Measurements from ENCODE around the gene LILRA2.
"Not testable (repeated sequence)": the region's sequence is repeated elsewhere in the genome, so short reads cannot be mapped to it uniquely, and the experiment has no call there.

LILRA2 gene

DNA sequence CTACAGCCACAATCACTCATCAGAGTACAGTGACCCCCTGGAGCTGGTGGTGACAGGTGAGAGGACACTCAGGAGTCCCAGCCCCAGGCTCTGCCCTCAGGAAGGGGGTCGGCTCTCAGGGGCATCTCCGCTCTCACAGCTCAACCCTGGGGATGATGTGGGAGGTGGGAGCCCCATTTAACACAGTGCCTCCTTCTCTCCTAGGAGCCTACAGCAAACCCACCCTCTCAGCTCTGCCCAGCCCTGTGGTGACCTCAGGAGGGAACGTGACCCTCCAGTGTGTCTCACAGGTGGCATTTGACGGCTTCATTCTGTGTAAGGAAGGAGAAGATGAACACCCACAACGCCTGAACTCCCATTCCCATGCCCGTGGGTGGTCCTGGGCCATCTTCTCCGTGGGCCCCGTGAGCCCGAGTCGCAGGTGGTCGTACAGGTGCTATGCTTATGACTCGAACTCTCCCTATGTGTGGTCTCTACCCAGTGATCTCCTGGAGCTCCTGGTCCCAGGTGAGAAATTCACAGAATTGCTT, 1.0 kb downstream of the LILRA2 start:
- DNase-seq (ENCODE audit: low spot score), result no peak
- TF ChIP-seq, protein P1, sequence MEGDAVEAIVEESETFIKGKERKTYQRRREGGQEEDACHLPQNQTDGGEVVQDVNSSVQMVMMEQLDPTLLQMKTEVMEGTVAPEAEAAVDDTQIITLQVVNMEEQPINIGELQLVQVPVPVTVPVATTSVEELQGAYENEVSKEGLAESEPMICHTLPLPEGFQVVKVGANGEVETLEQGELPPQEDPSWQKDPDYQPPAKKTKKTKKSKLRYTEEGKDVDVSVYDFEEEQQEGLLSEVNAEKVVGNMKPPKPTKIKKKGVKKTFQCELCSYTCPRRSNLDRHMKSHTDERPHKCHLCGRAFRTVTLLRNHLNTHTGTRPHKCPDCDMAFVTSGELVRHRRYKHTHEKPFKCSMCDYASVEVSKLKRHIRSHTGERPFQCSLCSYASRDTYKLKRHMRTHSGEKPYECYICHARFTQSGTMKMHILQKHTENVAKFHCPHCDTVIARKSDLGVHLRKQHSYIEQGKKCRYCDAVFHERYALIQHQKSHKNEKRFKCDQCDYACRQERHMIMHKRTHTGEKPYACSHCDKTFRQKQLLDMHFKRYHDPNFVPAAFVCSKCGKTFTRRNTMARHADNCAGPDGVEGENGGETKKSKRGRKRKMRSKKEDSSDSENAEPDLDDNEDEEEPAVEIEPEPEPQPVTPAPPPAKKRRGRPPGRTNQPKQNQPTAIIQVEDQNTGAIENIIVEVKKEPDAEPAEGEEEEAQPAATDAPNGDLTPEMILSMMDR (IDR thresholded peaks at IDR 0.05; ENCODE audit: extremely low read depth, insufficient read depth, missing control alignments), result no peak
- in situ Hi-C loops (cut with MboI; ENCODE audit: low pct_unique_long_range_greater_than_20kb, low sequenced_read_pairs, unreplicated experiment), result loop anchor here (5.0 kb wide), 1 partner anchor 277 kb away; no protein-coding TSS in a partner anchor

DNA sequence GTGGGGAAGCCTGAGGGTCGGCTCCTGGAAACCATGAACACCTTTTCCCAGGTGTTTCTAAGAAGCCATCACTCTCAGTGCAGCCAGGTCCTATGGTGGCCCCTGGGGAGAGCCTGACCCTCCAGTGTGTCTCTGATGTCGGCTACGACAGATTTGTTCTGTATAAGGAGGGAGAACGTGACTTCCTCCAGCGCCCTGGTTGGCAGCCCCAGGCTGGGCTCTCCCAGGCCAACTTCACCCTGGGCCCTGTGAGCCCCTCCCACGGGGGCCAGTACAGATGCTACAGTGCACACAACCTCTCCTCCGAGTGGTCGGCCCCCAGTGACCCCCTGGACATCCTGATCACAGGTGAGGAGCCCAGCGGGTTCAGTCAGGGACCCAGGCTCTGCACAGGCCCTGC, 1.6 kb downstream of the LILRA2 start:
- in situ Hi-C loops (cut with MboI; ENCODE audit: low pct_unique_long_range_greater_than_20kb, low sequenced_read_pairs, unreplicated experiment), result loop anchor here (5.0 kb wide), 1 partner anchor 278 kb away; no protein-coding TSS in a partner anchor

DNA sequence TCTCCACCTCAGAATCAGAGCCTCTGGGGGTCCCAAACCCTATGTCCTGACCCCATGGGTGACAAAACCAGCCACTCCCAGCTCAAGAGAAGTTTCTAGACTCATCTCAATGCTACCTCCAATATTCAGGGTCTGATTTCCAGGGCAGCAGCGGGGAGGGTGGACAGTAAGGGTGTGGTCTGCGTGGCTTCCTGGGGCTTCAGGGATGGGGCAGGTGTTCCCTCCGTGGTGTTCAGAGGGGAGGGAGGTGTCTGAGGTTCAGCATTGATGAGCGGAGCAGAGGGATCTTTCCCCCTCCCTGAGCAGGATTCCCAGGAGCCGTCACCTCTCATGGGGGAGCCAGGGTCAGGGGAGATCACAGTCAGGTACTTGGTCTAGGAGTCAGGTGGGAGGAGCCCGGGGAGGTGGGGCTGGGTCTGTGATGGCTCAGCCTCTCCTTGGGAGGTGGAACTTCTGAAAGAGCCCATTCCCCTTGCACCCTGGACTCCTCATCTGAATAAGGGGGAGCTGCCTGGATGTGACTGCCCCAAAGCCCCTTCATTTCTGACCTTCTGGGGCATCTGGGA, 2.9 kb downstream of the LILRA2 start:
- in situ Hi-C loops (cut with MboI; ENCODE audit: low pct_unique_long_range_greater_than_20kb, low sequenced_read_pairs, unreplicated experiment), result loop anchor here (5.0 kb wide), 1 partner anchor 279 kb away; no protein-coding TSS in a partner anchor
- TF ChIP-seq, protein P1 (IDR thresholded peaks at IDR 0.05; ENCODE audit: extremely low read depth, insufficient read depth, missing control alignments), result no peak
- DNase-seq (ENCODE audit: low spot score), result no peak

More for the DNA sequence above, 1.6 kb downstream of the LILRA2 start:
- DNase-seq (ENCODE audit: low spot score), result not testable (repeated sequence)

DNA sequence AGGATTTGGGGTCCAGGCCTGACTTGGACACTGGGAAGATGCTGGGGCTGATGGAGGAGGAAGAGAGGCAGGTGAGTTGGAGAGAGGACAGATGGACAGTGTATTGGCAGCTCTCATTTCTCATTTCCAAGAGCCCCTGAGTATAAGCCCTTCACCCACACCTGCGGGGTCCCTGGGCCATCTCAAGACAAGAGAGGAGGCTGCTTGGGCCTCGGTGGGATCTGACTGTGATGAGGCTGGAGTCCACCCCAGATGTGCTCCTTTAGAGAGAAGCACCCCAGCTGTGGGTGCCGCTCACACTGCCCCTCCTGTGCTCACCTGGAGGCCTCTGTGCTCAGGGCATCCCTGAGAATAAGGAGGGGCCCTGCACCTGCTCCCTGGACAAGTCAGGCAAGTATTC, 3.7 kb downstream of the LILRA2 start:
- TF ChIP-seq, protein P1 (IDR thresholded peaks at IDR 0.05; ENCODE audit: extremely low read depth, insufficient read depth, missing control alignments), result no peak
- DNase-seq (ENCODE audit: low spot score), result no peak
- in situ Hi-C loops (cut with MboI; ENCODE audit: low pct_unique_long_range_greater_than_20kb, low sequenced_read_pairs, unreplicated experiment), result loop anchor here (5.0 kb wide), 1 partner anchor 280 kb away; no protein-coding TSS in a partner anchor

DNA sequence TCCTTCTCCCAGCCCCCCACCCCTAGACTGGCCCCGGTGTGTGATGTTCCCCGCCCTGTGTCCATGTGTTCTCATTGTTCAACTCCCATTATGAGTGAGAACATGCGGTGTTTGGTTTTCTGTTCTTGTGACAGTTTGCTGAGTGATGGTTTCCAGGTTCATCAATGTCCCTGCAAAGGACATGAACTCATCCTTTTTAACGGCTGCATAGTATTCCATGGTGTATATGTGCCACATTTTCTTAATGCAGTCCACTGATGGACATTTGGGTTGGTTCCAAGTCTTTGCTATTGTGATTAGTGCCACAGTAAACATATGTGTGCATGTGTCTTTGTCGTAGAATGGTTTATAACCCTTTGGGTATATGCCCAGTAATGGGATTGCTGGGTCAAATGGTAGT, 4.7 kb downstream of the LILRA2 start:
- in situ Hi-C loops (cut with MboI; ENCODE audit: low pct_unique_long_range_greater_than_20kb, low sequenced_read_pairs, unreplicated experiment), result loop anchor here (5.0 kb wide), 1 partner anchor 281 kb away; no protein-coding TSS in a partner anchor

DNA sequence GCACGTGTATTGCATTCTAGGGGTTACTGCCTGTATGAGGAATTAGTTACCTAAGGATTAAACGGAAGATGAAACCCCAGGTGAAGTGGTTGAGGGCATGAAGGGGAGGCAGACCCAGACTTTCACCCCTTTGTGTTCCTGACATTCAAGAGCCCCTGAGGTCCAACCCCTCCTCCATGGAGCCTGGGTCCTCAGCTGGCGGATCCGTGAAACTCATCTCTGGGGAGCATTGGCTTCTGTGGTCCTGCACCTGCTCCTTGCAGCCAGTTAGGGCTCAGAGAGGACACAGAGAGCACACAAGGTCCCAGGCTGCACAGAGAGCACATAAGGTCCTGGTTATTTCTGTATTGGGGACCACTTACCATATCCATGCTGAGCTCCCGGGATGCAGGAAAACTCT, 12.8 kb downstream of the LILRA2 start:
- DNase-seq (ENCODE audit: low spot score), result no peak
- in situ Hi-C loops (cut with MboI; ENCODE audit: low pct_unique_long_range_greater_than_20kb, low sequenced_read_pairs, unreplicated experiment), result no loop called here
- TF ChIP-seq, protein P1 (IDR thresholded peaks at IDR 0.05; ENCODE audit: extremely low read depth, insufficient read depth, missing control alignments), result no peak

More for the DNA sequence above, 4.7 kb downstream of the LILRA2 start:
- not testable (repeated sequence) for DNase-seq (ENCODE audit: low spot score)

DNA sequence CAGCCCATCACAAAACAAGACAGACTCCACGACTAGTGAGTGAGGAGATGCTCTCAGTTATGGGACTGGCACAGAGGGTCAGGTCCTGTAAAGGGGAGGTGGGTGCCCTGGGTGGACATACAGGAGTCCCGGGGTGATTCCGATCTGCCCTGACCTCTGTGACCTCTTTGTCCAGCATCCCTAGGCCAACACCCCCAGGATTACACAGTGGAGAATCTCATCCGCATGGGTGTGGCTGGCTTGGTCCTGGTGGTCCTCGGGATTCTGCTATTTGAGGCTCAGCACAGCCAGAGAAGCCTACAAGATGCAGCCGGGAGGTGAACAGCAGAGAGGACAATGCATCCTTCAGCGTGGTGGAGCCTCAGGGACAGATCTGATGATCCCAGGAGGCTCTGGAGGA, 13.4 kb downstream of the LILRA2 start:
- in situ Hi-C loops (cut with MboI; ENCODE audit: low pct_unique_long_range_greater_than_20kb, low sequenced_read_pairs, unreplicated experiment), result no loop called here
- TF ChIP-seq, protein P1 (IDR thresholded peaks at IDR 0.05; ENCODE audit: extremely low read depth, insufficient read depth, missing control alignments), result no peak
- DNase-seq (ENCODE audit: low spot score), result no peak

DNA sequence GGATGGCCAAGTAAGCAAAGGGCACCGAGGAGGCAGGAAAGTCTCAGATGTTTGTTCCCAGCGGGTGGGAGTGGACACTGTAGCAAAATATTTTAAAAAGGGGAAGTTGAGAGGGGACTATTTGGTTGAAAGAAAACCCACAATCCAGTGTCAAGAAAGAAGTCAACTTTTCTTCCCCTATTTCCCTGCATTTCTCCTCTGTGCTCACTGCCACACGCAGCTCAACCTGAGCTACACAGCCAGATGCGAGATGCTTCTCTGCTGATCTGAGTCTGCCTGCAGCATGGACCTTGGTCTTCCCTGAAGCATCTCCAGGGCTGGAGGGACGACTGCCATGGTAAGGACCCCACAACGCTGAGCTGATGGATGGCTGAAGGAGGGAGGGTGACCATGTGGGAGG, 19.9 kb downstream of the LILRA2 start, which contains the start of gene LILRA1:
Gene LILRA1 (plus strand): TSS at position 188 of the 400 bp plus-strand sequence. CDS start 613 bp downstream, outside the sequence.
- in situ Hi-C loops (cut with MboI; ENCODE audit: low pct_unique_long_range_greater_than_20kb, low sequenced_read_pairs, unreplicated experiment); DNase-seq (ENCODE audit: low spot score): not testable (repeated sequence)

DNA sequence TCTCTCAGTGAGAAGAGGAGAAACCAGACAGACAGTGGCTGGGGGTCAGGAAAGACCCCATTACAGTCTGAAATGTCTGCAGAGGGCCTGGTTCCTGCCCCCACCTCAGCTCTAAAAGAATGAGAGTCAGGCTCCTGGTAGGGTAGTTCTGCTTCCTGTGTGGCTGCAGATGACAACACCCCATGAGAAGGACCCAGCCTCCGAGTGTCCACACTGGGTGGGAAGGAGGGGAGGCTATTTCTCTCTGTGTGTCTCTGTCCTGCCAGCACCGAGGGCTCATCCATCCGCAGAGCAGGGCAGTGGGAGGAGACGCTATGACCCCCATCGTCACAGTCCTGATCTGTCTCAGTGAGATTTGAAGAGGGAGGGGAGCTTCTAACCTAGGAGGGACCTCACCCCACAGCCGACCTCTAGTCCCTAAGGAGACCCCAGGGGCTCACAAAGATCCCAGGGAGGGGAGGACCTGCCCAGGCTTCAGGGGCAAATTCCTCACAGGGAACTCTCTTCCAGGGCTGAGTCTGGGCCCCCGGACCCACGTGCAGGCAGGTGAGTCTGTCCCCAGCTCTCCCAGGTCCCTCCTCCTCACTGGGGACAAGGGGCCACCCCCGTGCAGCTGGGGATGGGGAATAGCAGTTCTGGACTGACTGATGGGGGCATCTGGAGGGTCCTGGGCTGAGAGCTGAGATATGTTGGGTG, 20.5 kb downstream of the LILRA2 start:
- in situ Hi-C loops (cut with MboI; ENCODE audit: low pct_unique_long_range_greater_than_20kb, low sequenced_read_pairs, unreplicated experiment); DNase-seq (ENCODE audit: low spot score): not testable (repeated sequence)
